ENCODE data around the gene TMEM120B.
"Not testable (repeated sequence)": the region's sequence is repeated elsewhere in the genome, so short reads cannot be mapped to it uniquely, and the experiment has no call there.

- TF ChIP-seq POLR2A, CTCF, EP300, POLR2AphosphoS5 (IDR thresholded peaks at IDR 0.05): not testable (repeated sequence)
These were observed 33.0 kb downstream of the TMEM120B start for GRCh38 chr12:121745545-121745944.

All from upper lobe of left lung (tissue), 4 donors.